Measurements from ENCODE around the gene UPK3BL2.
"Not testable (repeated sequence)": the region's sequence is repeated elsewhere in the genome, so short reads cannot be mapped to it uniquely, and the experiment has no call there.

UPK3BL2 gene

DNA sequence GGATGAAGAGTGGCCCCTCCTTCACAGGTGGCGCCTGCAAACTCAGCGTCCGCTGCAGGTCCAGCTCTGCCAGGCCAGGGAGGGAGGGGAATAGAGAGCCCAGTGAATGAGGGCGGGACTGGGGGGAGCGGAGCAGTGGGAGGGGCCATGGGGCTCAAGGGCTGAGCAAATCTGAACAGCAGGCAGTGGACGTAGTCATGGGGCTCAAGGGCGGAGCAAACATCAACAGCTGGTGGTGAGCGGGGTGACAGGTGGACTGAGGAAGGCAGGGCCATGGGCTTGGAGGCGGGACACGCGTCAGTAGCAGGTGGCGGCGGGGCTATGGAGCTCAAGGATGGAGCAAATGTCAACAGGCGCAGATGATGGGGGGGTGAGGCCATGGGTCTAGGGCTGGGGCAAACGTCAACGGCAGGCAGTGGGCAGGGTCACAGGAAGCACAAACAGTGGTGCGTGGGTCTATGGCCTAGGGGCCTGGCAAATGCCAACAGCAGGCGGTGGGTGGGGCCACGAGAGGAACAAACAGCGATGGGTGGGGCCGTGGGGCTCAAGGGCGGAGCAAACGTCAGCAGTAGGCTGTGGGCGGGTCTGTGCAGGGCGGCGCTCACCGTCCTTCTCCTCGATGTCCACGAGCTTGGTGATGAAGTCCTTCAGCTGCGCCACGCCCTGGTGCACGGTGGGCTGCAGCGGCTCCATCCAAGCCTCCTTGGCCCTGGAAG lies 50.1 kb downstream of the UPK3BL2 start:
- DNase-seq: not testable (repeated sequence)

DNA sequence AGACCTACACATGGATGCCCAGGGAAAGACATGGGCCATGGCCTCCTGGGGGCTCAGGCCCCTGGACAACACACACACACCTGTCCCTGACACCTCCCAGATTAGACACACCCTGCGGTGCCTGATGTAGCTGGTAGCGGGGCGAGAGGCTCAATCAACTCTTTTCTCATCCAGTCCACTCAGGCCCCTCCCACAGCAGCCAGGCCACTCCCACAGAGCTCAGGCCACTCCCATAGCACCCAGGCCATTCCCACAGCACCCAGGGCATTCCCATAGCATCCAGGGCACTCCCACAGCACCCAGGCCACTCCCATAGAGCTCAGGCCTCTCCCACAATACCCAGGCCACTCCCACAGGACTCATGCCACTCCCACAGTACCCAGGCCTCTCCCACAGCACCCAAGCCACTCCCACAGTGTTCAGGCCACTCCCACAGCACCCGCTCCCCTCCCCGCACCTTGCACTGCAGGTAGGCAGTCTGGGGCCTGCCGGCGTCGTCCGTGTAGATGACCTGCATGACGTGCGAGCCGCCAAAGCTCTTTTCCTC lies 52.9 kb downstream of the UPK3BL2 start:
- not testable (repeated sequence) for DNase-seq

Measured in NCI-H510A treated with DMSO at 0.1 percent for 48 hours (cell line).